ENCODE measurements around the gene SLC25A23. TPM values are rescaled to one million over a fixed set of nuclear protein-coding genes. Genes with fewer than 3 reads are reported as not detected.

SLC25A23 gene
- total and polyA plus RNA-seq, 2 donors from 2014 or later: 69.2 to 76.6 TPM

DNA sequence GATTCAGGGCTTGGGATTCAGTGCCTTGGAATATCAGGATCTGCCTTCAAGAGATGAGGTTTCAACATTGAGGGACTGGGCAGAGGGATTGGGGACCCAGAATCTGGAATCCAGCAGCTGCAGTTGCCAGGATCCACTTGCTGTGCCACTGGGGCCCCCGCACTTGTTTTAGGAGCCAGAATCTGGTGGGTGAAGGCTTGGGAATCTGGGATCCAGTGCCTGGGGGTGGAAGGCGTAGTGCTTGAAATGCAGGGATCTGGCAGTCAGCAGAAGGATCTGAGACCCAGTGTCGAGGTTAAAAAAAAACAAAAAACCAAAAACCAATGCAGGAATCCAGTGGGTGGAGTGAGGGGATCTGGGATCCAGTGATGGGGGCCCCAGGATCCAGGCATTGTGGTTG, 18.7 kb downstream of the SLC25A23 start:
- H3K9ac ChIP-seq (ENCODE audit: low read length in 3 of 3): no peak overlapping the region
- no peaks in the 10 kb centered on the region for H3K27me3 ChIP-seq (ENCODE audit: control insufficient read depth, insufficient read depth, low read length)
- TF ChIP-seq, protein P1, sequence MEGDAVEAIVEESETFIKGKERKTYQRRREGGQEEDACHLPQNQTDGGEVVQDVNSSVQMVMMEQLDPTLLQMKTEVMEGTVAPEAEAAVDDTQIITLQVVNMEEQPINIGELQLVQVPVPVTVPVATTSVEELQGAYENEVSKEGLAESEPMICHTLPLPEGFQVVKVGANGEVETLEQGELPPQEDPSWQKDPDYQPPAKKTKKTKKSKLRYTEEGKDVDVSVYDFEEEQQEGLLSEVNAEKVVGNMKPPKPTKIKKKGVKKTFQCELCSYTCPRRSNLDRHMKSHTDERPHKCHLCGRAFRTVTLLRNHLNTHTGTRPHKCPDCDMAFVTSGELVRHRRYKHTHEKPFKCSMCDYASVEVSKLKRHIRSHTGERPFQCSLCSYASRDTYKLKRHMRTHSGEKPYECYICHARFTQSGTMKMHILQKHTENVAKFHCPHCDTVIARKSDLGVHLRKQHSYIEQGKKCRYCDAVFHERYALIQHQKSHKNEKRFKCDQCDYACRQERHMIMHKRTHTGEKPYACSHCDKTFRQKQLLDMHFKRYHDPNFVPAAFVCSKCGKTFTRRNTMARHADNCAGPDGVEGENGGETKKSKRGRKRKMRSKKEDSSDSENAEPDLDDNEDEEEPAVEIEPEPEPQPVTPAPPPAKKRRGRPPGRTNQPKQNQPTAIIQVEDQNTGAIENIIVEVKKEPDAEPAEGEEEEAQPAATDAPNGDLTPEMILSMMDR (IDR thresholded peaks at IDR 0.05; ENCODE audit: borderline replicate concordance, extremely low read depth, insufficient read depth): no peak
- no peaks in the 10 kb centered on the region for H3K9me3 ChIP-seq (ENCODE audit: control insufficient read depth in 2 of 3, insufficient read depth in 1 of 3, low read length in 3 of 3)
- H3K4me3 ChIP-seq (ENCODE audit: low read length in 3 of 3): no peak overlapping the region
- H3K27ac ChIP-seq (ENCODE audit: low read depth in 2 of 2, low read length in 2 of 2): no peak overlapping the region
- no peak for FAIRE-seq
- no peaks in the 10 kb centered on the region for H3K4me1 ChIP-seq (ENCODE audit: control insufficient read depth in 2 of 3, insufficient read depth in 2 of 3, low read depth in 1 of 3, low read length in 3 of 3)
- intact Hi-C loops (cut with DNase I): no loop called here
- no peak for DNase-seq
- H3K36me3 ChIP-seq (ENCODE audit: control insufficient read depth in 2 of 3, insufficient read depth in 3 of 3, low read length in 3 of 3): peaks cover 0 to 4% (median 0%) of the 10 kb centered on the region in 3 donors

DNA sequence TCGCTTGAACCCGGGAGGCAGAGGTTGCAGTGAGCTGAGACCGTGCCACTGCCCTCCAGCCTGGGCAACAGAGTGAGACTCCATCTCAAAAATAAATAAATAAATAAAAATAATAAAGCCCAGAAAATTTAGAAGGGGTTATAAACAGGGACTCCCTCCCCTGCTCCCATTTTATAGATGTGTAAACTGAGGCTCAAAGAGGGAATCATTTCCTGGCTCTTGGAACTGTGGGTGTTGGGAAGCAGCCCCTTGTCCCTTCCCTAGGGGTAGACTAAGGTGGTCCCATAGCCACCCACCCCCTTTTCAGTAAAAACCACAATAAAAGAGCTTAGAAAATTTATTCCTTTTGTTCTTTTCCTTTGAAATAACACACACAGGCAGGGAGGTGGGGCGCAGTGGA, 19.8 kb downstream of the SLC25A23 start:
- H3K9ac ChIP-seq (ENCODE audit: low read length in 3 of 3): no peak overlapping the region

DNA sequence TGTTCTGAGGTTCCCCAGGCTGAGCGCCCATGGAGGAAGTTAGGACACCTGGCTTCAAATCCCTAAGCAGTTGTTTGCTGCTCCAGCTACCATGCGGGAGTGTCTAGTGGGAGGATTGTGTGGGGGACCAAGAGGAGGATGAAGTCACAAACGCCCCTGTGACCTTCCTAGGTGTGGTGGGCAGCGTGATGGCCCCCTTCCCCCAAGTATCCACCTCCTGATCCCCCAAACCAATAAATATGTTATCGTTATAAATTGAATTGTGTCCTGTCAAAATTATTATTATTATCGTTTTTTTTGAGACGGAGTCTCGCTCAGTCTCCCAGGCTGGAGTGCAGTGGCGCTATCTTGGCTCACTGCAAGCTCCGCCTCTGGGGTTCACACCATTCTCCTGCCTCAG, 25.9 kb downstream of the SLC25A23 start, which contains the start of gene SLC25A41:
Gene SLC25A41 (minus strand): TSS at position 101 of the 400 bp plus-strand sequence. CDS start 70 bp downstream, at position 31.
- FAIRE-seq (no peak), DNase-seq (no peak)
- Histone ChIP-seq H3K36me3 (ENCODE audit: control insufficient read depth in 2 of 3, insufficient read depth in 3 of 3, low read length in 3 of 3) (no peaks in the 10 kb centered on the region), H3K27me3 (ENCODE audit: control insufficient read depth, insufficient read depth, low read length) (no peaks in the 10 kb centered on the region), H3K9me3 (ENCODE audit: control insufficient read depth in 2 of 3, insufficient read depth in 1 of 3, low read length in 3 of 3) (no peaks in the 10 kb centered on the region), H3K27ac (ENCODE audit: low read depth in 2 of 2, low read length in 2 of 2) (no peak within 1 kb of the TSS), H3K9ac (ENCODE audit: low read length in 3 of 3) (no peak within 1 kb of the TSS), H3K4me1 (ENCODE audit: control insufficient read depth in 2 of 3, insufficient read depth in 2 of 3, low read depth in 1 of 3, low read length in 3 of 3) (no peaks in the 10 kb centered on the region), H3K4me3 (ENCODE audit: low read length in 3 of 3) (no peak within 1 kb of the TSS)
- TF ChIP-seq, protein P1 (IDR thresholded peaks at IDR 0.05; ENCODE audit: borderline replicate concordance, extremely low read depth, insufficient read depth): no peak
- intact Hi-C loops (cut with DNase I): no loop called here

More for the DNA sequence above, 19.8 kb downstream of the SLC25A23 start:
- no peak overlapping the region for H3K4me3 ChIP-seq (ENCODE audit: low read length in 3 of 3)
- H3K9me3 ChIP-seq (ENCODE audit: control insufficient read depth in 2 of 3, insufficient read depth in 1 of 3, low read length in 3 of 3): no peaks in the 10 kb centered on the region
- H3K27me3 ChIP-seq (ENCODE audit: control insufficient read depth, insufficient read depth, low read length): no peaks in the 10 kb centered on the region
- H3K4me1 ChIP-seq (ENCODE audit: control insufficient read depth in 2 of 3, insufficient read depth in 2 of 3, low read depth in 1 of 3, low read length in 3 of 3): no peaks in the 10 kb centered on the region
- H3K36me3 ChIP-seq (ENCODE audit: control insufficient read depth in 2 of 3, insufficient read depth in 3 of 3, low read length in 3 of 3): no peaks in the 10 kb centered on the region
- no peak for FAIRE-seq
- DNase-seq: no peak
- TF ChIP-seq, protein P1 (IDR thresholded peaks at IDR 0.05; ENCODE audit: borderline replicate concordance, extremely low read depth, insufficient read depth): no peak
- intact Hi-C loops (cut with DNase I): no loop called here
- H3K27ac ChIP-seq (ENCODE audit: low read depth in 2 of 2, low read length in 2 of 2): no peak overlapping the region

DNA sequence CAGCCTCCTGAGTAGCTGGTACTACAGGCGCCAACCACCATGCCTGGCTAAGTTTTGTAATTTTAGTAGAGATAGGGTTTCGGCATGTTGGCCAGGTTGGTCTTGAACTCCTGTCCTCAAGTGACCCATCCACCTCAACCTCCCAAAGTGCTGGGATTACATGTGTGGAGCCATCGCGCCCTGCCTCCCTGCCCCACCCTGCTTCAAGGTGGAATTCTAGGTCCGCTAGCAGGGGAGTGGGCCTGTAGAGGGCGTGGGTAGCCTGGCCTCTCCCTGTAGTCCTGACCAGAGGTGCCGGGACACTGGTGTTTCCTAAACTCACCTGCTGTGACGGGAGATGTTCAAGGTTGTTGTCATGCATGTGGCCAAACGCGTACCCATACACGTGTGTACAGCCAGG, 26.4 kb downstream of the SLC25A23 start:
- Histone ChIP-seq H3K4me3 (ENCODE audit: low read length in 3 of 3) (no peak overlapping the region), H3K9me3 (ENCODE audit: control insufficient read depth in 2 of 3, insufficient read depth in 1 of 3, low read length in 3 of 3) (no peaks in the 10 kb centered on the region), H3K9ac (ENCODE audit: low read length in 3 of 3) (no peak overlapping the region), H3K4me1 (ENCODE audit: control insufficient read depth in 2 of 3, insufficient read depth in 2 of 3, low read depth in 1 of 3, low read length in 3 of 3) (no peaks in the 10 kb centered on the region), H3K36me3 (ENCODE audit: control insufficient read depth in 2 of 3, insufficient read depth in 3 of 3, low read length in 3 of 3) (no peaks in the 10 kb centered on the region), H3K27ac (ENCODE audit: low read depth in 2 of 2, low read length in 2 of 2) (no peak overlapping the region), H3K27me3 (ENCODE audit: control insufficient read depth, insufficient read depth, low read length) (no peaks in the 10 kb centered on the region)
- TF ChIP-seq, protein P1 (IDR thresholded peaks at IDR 0.05; ENCODE audit: borderline replicate concordance, extremely low read depth, insufficient read depth): no peak
- intact Hi-C loops (cut with DNase I): no loop called here
- FAIRE-seq: no peak
- DNase-seq: no peak
